T1000 (cell line): ENCODE results near the gene WDR59.
"Not testable (repeated sequence)": the region's sequence is repeated elsewhere in the genome, so short reads cannot be mapped to it uniquely, and the experiment has no call there.

ENCODE experiments used
- DNase-seq: peaks from one replicate; lab custom pipeline; 2025; ENCODE audit warnings: mixed read lengths; lab: John Stamatoyannopoulos, UW

The WDR59 gene

DNA sequence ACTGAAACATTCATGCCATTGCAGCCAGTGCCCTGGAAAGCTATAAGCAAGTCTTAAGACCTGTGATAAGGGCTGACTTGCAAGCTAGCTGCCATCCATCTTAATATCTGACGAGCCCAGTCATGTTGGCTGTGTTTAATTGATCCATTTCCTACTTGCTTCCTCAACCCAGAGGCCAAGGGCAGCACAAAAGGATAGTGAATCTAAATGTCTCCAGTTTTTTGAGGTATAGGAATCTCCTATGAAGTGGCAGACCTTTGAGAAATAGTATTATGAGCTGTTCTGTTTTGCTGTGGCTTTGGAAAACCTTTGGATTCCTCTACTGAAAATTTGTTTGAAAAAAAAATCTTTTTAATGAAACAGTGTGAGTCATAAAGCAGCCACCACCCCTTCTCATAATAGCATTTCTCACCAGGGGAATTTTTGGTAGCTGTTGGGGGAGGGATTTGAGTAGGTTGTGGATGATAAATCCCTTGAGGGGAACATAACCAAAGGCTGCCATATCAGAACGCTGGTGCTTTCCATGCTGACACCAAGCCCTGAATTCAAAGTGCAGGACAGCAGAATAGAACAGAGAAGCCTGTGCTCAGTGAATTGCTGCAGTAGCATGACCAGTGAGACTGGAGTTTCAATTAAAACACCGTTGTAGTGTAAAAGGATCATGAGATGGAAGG, 26.8 kb upstream of the WDR59 start:
- DNase-seq: peak; percentile 41

DNA sequence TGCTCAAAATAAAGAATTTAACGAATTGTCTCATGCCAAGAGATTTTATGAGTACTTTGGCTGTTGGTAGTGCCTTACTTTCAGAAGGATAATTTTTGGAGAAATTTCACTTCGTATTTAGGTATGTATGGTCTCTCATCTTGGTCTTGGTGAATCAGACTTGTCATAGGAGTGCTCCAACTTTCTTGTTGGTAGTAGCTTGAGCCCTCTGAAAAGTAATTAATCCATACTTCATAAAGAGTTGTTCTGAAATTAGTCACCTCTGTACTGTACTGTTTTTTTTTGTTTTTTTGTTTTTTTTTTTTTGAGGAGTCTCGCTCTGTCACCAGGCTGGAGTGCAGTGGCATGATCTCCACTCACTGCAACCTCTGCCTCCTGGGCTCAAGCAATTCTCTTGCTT, 25.5 kb upstream of the WDR59 start:
- DNase-seq: no peak

DNA sequence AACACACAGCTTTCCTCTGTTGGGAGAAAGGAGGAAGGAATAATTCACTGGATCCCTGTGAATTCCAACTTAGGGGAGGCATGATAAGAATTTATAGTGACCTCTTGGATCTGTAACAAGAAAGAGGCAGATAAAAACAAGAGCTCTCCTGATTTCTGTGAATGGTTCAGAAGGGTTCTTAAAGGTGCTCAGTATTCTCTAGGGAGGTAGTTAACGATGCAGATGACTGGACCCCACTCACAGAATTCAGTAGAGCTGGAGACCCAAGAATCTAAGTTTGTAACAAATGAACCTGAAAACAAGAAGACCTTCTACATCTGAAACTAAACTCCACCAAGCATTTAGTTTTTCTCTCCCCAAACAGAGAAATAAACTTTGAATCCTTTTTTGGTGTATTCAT, 22.5 kb upstream of the WDR59 start:
- no peak for DNase-seq

DNA sequence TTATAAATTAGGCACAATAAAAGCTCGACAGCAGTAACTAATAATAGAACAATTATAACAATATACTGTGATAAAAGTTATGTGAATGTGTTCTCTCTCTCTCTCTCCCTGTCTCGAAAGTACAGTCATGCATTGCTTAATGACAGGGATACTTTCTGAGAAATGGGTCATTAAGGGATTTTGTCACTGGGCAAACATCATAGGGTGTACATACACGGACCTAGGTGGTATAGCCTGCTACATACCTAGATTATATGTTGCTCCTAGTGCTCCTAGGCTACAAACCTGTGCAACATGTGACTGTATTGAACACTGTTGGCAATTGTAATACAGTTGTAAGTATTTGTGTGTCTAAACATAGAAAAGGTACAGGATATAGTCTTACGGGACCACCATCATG, 20.8 kb upstream of the WDR59 start:
- no peak for DNase-seq

DNA sequence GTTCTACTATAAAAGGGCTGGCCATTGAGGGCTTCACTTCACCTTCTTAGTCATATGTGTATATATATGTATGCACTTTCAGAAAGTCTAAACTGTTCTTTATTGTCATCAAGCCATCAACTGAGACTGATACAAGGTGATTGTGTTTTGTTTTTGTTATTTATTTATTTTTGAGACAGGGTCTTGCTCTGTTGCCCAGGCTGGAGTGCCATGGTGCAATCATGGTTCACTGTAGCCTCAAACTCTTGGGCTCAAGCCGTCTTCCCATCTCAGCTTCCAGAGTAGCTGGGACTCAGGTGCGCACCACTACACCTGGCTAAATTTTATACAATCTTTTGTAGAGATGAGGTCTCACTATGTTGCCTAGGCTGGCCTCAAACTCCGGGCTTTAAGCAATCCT, 19.5 kb upstream of the WDR59 start:
- DNase-seq: no peak

DNA sequence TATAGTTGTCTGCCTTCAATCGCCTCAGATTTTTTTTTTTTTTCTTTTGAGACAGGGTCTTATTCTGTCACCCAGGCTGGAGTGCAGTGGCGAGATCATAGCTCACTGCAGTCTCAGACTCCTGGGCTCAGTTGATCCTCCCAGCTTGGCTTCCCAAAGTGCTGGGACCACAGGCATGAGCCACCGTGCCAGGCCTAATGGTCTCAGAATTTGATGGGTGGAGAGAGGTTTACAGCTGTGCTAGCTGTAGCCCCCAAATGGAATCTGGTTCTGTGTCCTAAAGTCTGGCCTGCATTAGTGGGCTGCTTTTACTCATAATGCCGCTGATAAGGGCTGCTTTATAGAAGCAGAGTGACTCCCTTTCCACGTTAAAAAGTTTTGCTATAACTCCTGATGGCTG, 19.0 kb upstream of the WDR59 start:
- no peak for DNase-seq

- no peak for DNase-seq
Measured at GRCh38 chr16:75002474-75002873, 17.6 kb upstream of the WDR59 start.

GRCh38 chr16:75000481-75001081, 15.7 kb upstream of the WDR59 start:
- no peak for DNase-seq

GRCh38 chr16:74999609-75000480, 14.9 kb upstream of the WDR59 start:
- no peak for DNase-seq

DNA sequence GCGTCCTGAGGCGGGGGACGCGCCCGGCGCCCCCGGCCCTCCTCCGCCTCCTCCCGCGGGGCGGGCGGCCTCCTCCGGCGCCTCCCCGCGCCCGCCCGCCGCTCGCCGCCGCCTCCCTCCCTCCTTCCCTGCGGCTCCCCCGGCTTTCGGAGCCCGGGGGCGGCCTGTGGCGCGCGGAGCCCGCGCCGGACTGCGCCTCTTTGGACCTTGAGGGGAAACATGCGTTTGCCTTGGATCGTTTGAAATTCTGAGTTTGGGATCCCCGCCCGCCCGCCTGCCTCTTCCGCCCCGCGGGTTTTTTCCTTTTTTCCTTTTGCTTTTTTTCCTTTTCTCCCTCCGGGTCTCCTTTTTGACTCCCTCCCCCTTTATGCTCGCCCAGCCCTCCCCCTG, 14.3 kb upstream of the WDR59 start:
- DNase-seq: no peak

GRCh38 chr16:74998481-74999218, 13.7 kb upstream of the WDR59 start, which contains the start of gene ZNRF1:
Gene ZNRF1, plus strand, starts transcription at chr16:74999024. Its CDS starts 648 bp downstream, at chr16:74999672.
- peak; percentile 32 for DNase-seq

GRCh38 chr16:74997042-74997491, 12.1 kb upstream of the WDR59 start:
- no peak for DNase-seq

DNA sequence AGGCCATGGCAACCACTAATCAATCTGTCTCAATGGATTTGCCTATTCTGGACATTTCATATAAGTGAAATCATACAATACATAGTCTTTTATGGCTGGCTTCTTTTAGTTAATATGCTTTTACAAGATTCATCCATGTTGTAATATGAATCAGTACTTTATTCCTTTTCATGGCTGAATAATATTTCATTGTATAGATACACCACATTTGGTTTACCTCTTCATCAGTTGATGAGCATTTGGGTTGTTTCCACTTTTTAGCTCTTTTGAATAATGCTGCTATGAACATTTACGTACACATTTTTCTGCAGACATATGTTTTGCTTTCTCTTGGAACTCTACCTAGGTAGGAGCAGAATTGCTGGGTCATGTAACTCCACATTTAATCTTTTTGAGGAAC, 11.1 kb upstream of the WDR59 start:
- DNase-seq: no peak

DNA sequence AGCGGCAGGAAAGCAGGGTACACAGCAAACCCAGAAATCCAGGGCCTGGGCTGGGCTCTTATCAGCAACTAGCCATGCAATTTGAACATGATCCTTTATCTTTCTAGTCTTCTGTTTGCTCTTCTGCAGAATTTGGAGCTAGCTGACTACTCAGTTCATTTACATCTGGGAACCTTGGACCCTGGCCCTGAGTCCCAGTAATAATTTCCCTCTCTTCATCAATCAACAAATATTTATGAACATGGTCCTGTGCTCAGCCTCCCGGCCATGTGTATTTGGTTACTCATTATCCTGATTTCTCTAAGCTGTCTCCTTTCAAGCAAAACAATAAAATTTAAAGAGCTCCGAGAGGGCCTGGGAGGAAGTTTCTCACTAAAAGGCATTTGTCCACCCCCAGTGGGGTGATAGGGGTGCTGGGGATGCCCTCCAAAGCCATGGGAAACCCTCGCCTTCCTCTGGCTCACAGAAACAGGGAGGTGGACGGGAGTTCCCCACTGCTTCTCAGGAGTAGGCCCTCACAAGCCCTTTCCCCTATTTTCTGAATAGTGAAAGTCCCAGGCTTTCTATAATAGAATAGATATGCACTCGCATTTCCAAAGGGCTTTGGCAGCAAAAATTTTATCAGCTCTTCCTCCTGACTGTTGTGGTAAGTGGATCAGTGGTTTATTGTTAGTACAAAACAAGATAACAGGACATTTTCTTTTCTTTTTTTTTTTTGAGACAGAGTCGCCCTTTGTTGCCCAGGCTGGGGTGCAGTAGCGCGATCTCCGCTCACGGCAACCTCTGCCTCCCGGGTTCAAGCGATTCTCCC, 6.9 kb upstream of the WDR59 start:
- DNase-seq: no peak

- DNase-seq: no peak
Measured at GRCh38 chr16:74991268-74991592, 6.3 kb upstream of the WDR59 start.

DNA sequence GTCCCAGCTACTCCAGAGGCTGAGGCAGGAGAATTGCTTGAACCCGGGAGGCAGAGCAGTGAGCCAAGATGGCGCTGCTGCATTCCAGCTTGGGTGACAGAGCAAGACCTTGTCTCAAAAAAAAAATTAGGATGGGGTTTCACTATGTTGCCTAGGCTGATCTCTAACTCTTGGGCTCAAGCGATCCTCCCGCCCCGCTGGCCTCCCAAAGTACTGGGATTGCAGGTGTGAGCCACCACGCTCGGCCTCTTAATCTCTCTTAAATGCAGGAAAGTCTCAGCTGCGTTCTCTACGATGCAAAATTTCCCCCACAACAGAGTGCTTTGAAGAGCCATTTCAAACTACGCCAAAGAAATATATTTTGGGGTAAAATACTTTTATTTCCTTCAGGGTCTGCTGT, 5.9 kb upstream of the WDR59 start:
- DNase-seq: no peak

GRCh38 chr16:74989864-74990263, 4.9 kb upstream of the WDR59 start:
- not testable (repeated sequence) for DNase-seq

GRCh38 chr16:74987027-74987681, 2.2 kb upstream of the WDR59 start:
- no peak for DNase-seq

DNA sequence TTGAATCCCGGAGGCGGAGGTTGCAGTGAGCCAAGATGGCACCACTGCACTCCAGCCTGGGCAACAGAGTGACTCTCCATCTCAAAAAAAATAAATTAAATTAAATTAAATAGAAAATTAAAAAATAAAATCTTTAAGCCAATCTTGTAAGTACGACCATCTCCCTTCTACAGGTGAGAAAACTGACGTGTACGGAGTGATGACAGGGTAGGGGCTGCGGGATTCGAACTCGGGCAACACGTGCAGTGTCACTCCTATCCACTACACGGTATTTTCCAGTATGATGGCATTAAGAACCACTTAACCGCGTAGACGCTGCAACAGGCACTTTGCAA, 762 bp downstream of the WDR59 start:
- no peak for DNase-seq

GRCh38 chr16:74982256-74982655, 2.7 kb downstream of the WDR59 start:
- DNase-seq: no peak

DNA sequence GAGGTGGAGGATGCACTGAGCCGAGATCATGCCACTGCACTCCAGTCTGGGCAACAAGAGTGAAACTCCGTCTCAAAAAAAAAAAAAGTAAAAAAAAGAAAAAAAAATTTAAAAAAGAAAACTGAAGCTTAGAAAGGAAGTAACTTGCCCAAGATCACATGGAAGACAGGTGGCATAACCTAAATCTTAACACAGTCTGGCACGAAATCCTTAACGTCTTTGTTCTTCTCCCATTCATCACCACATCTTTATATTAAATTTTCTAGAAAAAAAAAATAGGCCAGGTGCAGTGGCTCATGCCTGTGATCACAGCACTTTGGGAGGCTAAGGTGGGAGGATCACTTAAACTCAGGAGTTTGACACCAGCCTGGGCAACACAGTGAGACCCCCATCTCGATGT, 9.3 kb downstream of the WDR59 start:
- no peak for DNase-seq
